Stimulated activated CD8-positive, alpha-beta memory T cell treated with anti-CD3 and anti-CD28 coated beads, Interleukin-12 subunit alpha, Interleukin-12 subunit beta, amount 100 ng/mL, for 4 hours (primary cell): ENCODE results near the gene PLCB4.

Experiments used
- DNase-seq: peaks from one replicate; pipeline ENCODE4 v3.0.0-alpha.2; 2020; ENCODE audit warnings: low read depth

Gene PLCB4

GRCh38 chr20:9403448-9403847 is 334.6 kb downstream of the PLCB4 start:
- DNase-seq = no peak

- no peak for DNase-seq
Observed at GRCh38 chr20:9407805-9408421, 339.0 kb downstream of the PLCB4 start.

GRCh38 chr20:9408422-9409300 is 339.8 kb downstream of the PLCB4 start:
- no peak for DNase-seq

- DNase-seq = no peak
Observed at GRCh38 chr20:9409352-9409751, 340.5 kb downstream of the PLCB4 start.

GRCh38 chr20:9409981-9410380 is 341.1 kb downstream of the PLCB4 start:
- no peak for DNase-seq

- DNase-seq = no peak
Observed at GRCh38 chr20:9411833-9412232, 342.9 kb downstream of the PLCB4 start.

- no peak for DNase-seq
Observed at GRCh38 chr20:9412309-9412708, 343.4 kb downstream of the PLCB4 start.

- no peak for DNase-seq
Observed at GRCh38 chr20:9413001-9413400, 344.1 kb downstream of the PLCB4 start.

GRCh38 chr20:9415426-9415825 is 346.5 kb downstream of the PLCB4 start:
- DNase-seq = no peak

- DNase-seq = no peak
Observed at GRCh38 chr20:9416421-9416820, 347.5 kb downstream of the PLCB4 start.

- DNase-seq = no peak
Observed at GRCh38 chr20:9417665-9418064, 348.8 kb downstream of the PLCB4 start.

GRCh38 chr20:9422321-9423057 is 353.6 kb downstream of the PLCB4 start:
- DNase-seq = no peak

GRCh38 chr20:9424551-9424950 is 355.7 kb downstream of the PLCB4 start:
- DNase-seq = no peak

GRCh38 chr20:9427430-9428291 is 358.8 kb downstream of the PLCB4 start:
- DNase-seq = no peak

- no peak for DNase-seq
Observed at GRCh38 chr20:9428292-9428607, 359.4 kb downstream of the PLCB4 start.

GRCh38 chr20:9439806-9440205 is 370.9 kb downstream of the PLCB4 start:
- DNase-seq = no peak

- no peak for DNase-seq
Observed at GRCh38 chr20:9440892-9441291, 372.0 kb downstream of the PLCB4 start.

GRCh38 chr20:9441948-9442347 is 373.1 kb downstream of the PLCB4 start:
- DNase-seq = no peak

GRCh38 chr20:9442858-9443257 is 374.0 kb downstream of the PLCB4 start:
- DNase-seq = no peak

GRCh38 chr20:9444921-9445320 is 376.0 kb downstream of the PLCB4 start:
- DNase-seq = no peak

GRCh38 chr20:9447182-9447581 is 378.3 kb downstream of the PLCB4 start:
- no peak for DNase-seq

- no peak for DNase-seq
Observed at GRCh38 chr20:9453201-9453600, 384.3 kb downstream of the PLCB4 start.
